HG02678 (cell line): Measurements from ENCODE around the gene TBX1.

Experiments used
- ATAC-seq: cut with Tn5 transposase; IDR thresholded peaks from one replicate; pipeline ENCODE4 v1.9.1; 2021; ENCODE audit warnings: mild to moderate bottlenecking, moderate library complexity; ENCODE audit not compliant: unreplicated experiment

The TBX1 gene

GRCh38 chr22:19751497-19752245 is 8.9 kb upstream of the TBX1 start:
- no peak for ATAC-seq

GRCh38 chr22:19753090-19753842 is 7.3 kb upstream of the TBX1 start:
- ATAC-seq, result no peak

DNA sequence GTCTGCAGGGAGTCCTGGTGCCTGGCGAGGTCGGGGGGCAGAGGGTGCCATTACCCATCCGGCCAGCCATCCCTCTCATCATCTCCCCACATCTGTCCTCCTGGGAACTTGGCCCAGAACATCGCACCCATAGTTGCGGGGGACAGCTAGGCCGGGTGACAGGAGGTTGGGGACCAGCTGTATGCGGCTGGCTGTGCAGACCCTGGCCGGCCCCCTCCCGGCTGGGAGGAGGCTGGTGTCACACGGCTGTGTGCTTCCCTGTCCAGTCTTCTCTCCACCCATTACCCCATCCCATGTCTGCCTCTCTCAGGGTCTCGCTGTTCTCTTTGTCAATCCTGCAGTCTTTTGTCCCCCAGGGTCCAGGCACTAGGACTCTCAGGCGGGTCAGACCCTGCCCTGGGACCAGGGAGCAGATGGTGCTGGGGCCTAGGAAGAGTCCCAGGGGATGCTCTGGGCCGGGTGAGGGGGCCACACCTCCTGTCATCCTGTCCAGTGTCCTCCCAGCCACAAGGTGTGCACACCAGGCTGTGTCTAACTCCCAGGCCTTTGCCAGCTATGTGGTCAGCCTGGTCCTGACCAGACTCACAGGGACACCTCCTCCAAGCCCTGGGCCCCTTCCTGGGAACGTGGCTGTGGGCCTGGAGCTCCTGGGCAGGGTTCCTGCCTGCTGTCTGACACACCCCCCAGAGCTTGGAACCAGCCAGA is 6.4 kb upstream of the TBX1 start:
- ATAC-seq, result no peak

- ATAC-seq, result no peak
These were observed 5.9 kb upstream of the TBX1 start for GRCh38 chr22:19754701-19755144.

DNA sequence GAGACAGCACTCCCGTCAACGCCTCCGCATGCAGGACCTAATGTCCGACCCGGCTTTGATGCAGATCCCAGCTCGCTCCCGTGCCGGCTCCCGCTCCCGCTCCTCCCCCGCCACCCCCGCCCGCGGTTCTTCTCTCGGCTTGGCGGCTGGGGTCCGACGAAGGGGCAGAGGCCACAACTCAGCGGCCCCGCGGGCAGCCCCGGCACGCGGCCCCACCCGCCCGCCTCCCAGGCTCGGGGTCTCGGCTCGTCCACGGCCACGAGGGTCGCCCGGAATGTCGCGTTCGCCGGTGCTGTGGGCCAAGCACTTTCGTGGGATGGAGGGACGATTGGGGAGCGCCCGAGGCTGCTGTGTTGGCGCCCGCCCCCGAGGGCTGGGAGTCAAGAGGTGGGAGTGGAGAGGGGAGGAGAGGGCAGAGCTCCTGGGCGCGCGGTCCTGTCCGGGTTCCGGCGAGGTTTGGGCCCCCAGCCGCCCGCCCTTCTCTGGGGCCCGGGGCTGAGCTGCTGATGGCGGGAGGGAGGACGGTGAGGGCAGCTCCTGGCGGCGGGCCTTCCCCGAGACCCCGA is 5.3 kb upstream of the TBX1 start:
- ATAC-seq, result no peak

- ATAC-seq, result no peak
These were observed 4.8 kb upstream of the TBX1 start for GRCh38 chr22:19755722-19756287.

DNA sequence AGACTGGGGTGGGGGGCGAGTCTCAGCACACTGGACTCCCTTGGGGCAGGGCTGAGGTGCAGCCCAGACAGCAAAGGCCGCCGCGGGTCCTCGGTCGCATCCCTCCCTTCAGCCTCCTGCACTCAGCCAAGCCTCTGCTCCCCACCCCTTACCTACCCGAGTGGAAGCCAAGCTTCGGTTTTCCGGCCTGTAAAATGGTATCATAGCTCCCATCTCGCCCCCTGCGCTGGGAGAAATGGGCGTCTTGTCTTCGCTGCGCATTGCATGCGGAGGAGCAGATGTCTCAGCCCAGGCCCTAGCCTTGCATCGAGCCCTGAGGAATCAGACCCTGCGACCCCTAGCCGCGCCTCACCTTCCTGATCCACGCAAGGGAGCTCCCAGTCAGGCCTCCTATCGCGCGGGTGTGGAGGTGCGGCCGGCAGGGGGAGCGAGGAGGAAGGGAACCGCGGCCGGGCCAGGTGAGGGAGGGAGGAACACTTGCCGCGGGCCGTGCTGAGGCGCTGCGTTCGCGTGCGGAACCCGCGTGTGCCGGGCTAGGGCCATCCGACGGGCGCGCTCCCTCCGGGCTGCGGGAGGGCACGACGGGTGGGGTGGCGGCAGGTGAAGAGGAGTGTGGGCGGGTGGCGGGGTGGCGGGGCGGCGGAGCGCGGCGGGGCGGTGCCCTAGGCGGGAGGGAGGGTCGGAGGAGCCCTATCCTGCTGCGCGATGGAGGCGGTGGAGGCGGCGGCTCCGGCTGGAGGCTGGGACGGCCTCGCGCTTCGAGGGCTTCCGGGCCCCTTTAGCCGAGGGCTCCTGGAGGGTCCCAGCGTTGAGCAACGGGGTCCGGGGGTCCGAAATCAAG is 4.1 kb upstream of the TBX1 start:
- no peak for ATAC-seq

DNA sequence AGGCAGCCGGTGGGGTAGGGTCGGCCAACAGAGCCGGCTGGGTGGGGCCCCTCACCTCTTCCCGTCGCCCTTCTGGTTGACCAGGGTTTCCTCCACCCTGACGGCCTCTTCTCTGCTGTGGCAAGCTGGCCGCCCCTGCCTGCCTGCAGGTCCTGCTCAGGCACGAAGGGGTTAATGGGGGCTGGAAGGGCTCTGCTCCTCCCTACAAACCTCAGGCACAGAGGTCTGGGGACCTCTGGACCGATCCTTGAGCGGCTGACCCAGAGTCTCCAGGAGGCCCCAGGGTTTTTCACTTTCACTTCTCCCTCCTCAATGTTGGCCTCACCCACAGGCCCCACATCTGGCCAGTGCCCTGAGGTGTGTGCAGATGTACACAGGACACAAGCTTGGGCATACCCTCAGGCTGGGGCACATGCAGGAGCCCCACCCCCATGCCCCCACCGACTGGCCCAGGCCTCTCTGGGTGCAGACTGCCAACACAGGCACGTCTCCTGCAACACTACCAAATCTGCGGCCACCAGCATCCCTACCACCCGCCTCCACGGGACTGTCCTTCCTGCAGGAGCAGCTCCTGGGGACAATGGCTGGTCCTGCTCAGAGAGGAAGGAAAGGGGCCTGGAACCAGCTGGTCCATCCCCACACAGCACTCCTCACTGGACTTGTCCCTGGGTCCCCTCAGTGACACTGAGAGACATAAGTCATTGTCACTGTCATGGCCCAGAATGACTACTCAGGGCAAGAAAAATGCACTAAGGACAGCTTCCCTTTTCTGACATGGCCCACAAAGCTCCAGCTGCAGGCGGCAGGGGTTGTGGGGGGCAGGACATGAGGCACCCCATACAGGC is 3.2 kb upstream of the TBX1 start:
- ATAC-seq, result no peak

- no peak for ATAC-seq
These were observed 2.3 kb upstream of the TBX1 start for GRCh38 chr22:19757985-19758895.

DNA sequence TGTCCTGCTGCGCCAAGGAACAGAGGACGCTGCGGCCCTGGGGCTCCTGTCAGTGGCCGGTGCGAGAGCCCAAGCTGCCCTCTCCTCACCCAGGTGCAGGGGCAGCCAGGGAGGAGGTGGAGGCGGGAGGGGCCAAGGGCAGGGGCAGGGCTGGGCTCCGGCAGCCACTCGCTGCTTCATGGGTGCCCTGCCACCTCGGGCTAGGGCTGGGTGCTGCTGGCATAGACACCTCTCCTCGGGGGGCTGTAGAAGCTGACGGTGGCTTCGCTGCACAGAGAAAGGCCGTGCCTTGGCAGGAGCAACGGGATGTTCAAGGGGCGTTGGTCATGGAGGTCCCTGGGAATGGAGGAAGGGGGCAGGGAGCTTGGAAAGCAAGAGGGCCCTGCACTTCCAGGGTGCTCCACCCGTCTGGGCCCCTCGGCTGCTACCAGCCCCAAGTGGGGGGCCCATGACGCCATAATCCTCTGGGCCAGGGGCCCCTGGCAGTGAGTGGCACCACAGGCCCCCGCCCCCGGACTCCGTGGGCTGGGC is 1.6 kb upstream of the TBX1 start:
- no peak for ATAC-seq

- no peak for ATAC-seq
These were observed 1.0 kb upstream of the TBX1 start for GRCh38 chr22:19759427-19760057.

DNA sequence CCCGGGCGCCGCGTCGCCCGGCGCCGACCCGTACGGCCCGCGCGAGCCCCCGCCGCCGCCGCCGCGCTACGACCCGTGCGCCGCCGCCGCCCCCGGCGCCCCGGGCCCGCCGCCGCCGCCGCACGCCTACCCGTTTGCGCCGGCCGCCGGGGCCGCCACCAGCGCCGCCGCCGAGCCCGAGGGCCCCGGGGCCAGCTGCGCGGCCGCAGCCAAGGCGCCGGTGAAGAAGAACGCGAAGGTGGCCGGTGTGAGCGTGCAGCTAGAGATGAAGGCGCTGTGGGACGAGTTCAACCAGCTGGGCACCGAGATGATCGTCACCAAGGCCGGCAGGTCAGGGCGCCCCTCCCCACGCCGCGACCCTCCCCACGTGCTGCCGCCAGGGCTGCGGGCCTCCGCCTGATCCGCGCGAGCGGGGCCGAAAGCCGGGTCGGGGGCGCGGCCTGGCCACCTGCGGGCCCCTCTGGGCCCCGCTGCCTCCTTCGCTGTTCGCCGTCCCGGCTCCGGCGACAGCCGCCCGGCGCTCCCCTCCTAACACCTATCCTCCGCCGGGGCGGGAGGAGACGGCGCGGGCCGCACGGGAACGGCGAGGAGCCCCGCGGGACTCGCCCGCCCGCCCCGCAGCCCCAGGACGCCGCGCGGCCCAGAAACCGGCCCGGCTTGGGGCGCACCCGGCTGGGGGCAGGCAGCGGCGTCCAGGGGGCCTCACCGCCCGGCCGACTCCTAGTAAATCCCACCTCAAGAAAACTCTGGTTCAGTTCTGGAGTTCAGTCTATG is 560 bp downstream of the TBX1 start:
- no peak for ATAC-seq

DNA sequence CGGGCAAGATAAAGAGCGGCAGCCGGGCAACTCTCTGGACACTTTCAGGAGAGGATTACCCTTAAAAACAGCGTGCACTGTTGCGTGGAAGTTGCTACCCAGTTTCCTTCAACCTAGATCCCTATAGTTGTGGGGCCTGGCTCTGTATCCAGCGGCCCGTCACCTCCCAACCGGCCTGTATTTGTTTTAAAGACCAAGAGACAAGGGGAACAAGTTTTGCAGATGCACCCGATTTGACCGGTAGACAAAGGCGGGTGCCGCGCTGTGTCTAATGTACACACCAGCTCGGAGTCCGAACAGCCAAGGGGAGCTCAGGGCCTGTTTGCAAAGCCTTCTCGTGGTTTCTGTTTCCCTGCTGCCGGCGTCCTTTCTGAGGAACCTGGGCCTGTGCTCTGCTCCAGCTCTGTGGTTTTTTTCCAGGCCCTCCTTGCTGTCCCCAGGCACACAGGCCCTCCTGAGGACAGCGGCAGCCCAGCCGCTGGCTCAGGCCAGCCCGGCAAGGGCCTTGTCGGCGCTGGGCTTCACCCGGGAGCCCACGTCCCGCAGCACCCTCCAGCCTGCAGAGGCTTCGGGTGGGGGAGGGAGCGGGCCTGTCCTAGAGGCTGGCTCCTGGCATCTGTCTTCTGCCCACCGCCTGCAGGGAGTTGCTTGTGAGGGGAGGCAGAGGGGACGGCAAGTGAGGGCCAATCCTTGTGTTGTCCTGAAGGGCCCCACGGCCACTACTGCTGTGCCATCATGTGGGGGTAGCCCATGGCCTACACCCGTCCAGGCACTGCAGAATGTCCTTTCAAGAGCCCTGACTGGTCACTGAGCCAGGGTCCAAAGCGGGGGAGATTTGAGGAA is 1.4 kb downstream of the TBX1 start:
- ATAC-seq, result no peak

- ATAC-seq, result no peak
These were observed 2.2 kb downstream of the TBX1 start for GRCh38 chr22:19762568-19763457.
